ENCODE results near the gene ZG16. TPM values are rescaled to one million over a fixed set of nuclear protein-coding genes. Genes with fewer than 3 reads are reported as not detected.

ZG16 gene
- polyA plus RNA-seq, 3 donors = not detected

DNA sequence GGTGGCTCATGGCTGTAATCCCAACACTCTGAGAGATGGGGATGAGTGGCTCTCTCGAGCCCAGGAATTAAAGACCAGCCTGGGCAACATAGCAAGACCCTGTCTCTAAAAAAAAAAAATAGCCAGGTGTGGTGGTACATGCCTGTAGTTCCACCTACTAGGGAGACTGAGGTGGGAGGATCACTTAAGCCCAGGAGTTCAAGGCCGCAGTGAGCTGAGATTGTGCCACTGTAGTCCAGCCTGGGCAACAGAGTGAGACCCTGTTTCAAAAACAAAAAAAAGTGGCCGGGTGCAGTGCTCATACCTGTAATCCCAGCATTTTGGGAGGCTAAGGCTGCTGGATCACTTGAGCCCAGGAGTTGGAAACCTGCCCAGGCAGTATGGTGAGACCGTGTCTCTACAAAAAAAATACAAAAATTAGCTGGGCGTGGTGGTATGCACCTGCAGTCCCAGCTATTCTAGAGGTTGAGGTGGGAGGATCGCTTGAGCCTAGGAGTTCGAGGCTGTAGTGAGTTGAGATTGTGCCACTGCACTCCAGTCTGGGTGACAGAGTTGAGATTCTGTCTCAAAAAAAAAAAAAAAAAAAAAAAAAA lies 35.3 kb upstream of the ZG16 start:
- Mint-ChIP-seq H3K27ac (peak overlapping the region in 3 of 7 donors; percentile 71 to 82 (median 78)), H3K4me1 (peaks cover 84% of the 10 kb centered on the region), H3K9me3 (peaks cover 0 to 7% (median 0%) of the 10 kb centered on the region in 7 donors), H3K4me3 (no peak overlapping the region), H3K27me3 (ENCODE audit: low read depth in 3 of 3) (peaks cover 0 to 13% (median 3%) of the 10 kb centered on the region in 3 donors), H3K36me3 (peaks cover 31 to 41% of the 10 kb centered on the region in 2 donors)
- H3K9me3 ChIP-seq (replicated peaks in 1 of 2; ENCODE audit: control insufficient read depth in 1 of 2, insufficient read depth in 1 of 2, low read length in 2 of 2) = no peaks in the 10 kb centered on the region
- H3K36me3 ChIP-seq (replicated peaks in 1 of 2; ENCODE audit: control insufficient read depth in 1 of 2, insufficient read depth in 2 of 2, low read length in 2 of 2) = peaks cover 11 to 31% of the 10 kb centered on the region in 2 donors
- TF ChIP-seq, protein P1, sequence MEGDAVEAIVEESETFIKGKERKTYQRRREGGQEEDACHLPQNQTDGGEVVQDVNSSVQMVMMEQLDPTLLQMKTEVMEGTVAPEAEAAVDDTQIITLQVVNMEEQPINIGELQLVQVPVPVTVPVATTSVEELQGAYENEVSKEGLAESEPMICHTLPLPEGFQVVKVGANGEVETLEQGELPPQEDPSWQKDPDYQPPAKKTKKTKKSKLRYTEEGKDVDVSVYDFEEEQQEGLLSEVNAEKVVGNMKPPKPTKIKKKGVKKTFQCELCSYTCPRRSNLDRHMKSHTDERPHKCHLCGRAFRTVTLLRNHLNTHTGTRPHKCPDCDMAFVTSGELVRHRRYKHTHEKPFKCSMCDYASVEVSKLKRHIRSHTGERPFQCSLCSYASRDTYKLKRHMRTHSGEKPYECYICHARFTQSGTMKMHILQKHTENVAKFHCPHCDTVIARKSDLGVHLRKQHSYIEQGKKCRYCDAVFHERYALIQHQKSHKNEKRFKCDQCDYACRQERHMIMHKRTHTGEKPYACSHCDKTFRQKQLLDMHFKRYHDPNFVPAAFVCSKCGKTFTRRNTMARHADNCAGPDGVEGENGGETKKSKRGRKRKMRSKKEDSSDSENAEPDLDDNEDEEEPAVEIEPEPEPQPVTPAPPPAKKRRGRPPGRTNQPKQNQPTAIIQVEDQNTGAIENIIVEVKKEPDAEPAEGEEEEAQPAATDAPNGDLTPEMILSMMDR (IDR thresholded peaks at IDR 0.05) = no peak
- peak overlapping the region in 1 of 3 experiments; percentile 92 for H3K4me3 ChIP-seq (replicated peaks in 1 of 3; ENCODE audit: low read depth in 2 of 3, low read length in 3 of 3)
- no peak overlapping the region for H3K27ac ChIP-seq (ENCODE audit: low read depth in 1 of 2, low read length in 2 of 2)
- peaks cover 39% of the 10 kb centered on the region for H3K79me2 ChIP-seq (ENCODE audit: insufficient read depth, low read length)
- H3K9ac ChIP-seq (ENCODE audit: insufficient read depth, low read length, poor library complexity, severe bottlenecking) = no peak overlapping the region
- WGBS (ENCODE audit: insufficient coverage) = 87% methylated on average over 3 of the region's 7 CpGs
- peaks cover 68 to 95% of the 10 kb centered on the region in 2 donors for H3K4me1 ChIP-seq (ENCODE audit: control insufficient read depth in 1 of 2, insufficient read depth in 2 of 2, low read length in 2 of 2)
- peaks cover 47% of the 10 kb centered on the region for H4K20me1 ChIP-seq (ENCODE audit: insufficient read depth, low read length)
- intact Hi-C loops (cut with micrococcal nuclease) = loop anchor here in 1 of 2 donors (5.0 kb wide), 1 partner anchor 45 kb away; no protein-coding TSS in a partner anchor
- H2AFZ ChIP-seq (ENCODE audit: insufficient read depth, low read depth, low read length, poor library complexity, severe bottlenecking) = no peak overlapping the region
- peak overlapping the region; percentile 78 for H3K4me2 ChIP-seq (replicated peaks; ENCODE audit: extremely low read depth, low read length, poor library complexity, severe bottlenecking)
- no peak for DNase-seq
- H3K27me3 ChIP-seq (ENCODE audit: control insufficient read depth in 2 of 2, insufficient read depth in 2 of 2, low read length in 2 of 2) = no peaks in the 10 kb centered on the region

DNA sequence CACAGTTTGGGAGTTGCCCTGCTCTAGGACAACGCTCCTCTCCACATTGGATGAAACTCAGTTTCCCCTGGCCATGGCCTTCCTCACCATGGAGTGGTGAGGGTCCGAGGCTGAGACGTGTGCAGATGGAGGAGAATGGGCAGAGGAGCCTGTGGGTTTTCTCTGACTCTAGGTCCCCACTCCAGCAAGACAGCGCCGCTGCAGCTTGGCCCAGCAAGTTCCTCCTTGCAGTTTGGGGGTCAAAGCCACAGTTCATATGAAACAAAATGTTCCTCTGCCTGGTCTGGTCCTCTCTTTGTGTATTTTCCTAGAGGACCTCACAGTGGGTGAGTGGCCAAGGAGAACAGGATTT lies 34.6 kb upstream of the ZG16 start:
- DNase-seq = no peak
- H3K9me3 Mint-ChIP-seq = peaks cover 0 to 7% (median 0%) of the 10 kb centered on the region in 7 donors
- 7% methylated on average over 2 of the region's 5 CpGs for whole genome bisulfite sequencing (ENCODE audit: insufficient coverage)
- peaks cover 31 to 41% of the 10 kb centered on the region in 2 donors for H3K36me3 Mint-ChIP-seq
- H3K27me3 Mint-ChIP-seq (ENCODE audit: low read depth in 3 of 3) = peaks cover 0 to 9% (median 3%) of the 10 kb centered on the region in 3 donors
- peak overlapping the region; percentile 45 to 54 for H3K4me3 Mint-ChIP-seq
- Histone ChIP-seq H3K9ac (ENCODE audit: insufficient read depth, low read length, poor library complexity, severe bottlenecking) (no peak overlapping the region), H3K27ac (ENCODE audit: low read depth in 1 of 2, low read length in 2 of 2) (peak overlapping the region in 1 of 2 donors; percentile 97), H3K4me2 (replicated peaks; ENCODE audit: extremely low read depth, low read length, poor library complexity, severe bottlenecking) (peak overlapping the region; percentile 78), H2AFZ (ENCODE audit: insufficient read depth, low read depth, low read length, poor library complexity, severe bottlenecking) (no peak overlapping the region), H3K9me3 (replicated peaks in 1 of 2; ENCODE audit: control insufficient read depth in 1 of 2, insufficient read depth in 1 of 2, low read length in 2 of 2) (no peaks in the 10 kb centered on the region), H3K36me3 (replicated peaks in 1 of 2; ENCODE audit: control insufficient read depth in 1 of 2, insufficient read depth in 2 of 2, low read length in 2 of 2) (peaks cover 11 to 31% of the 10 kb centered on the region in 2 donors), H3K79me2 (ENCODE audit: insufficient read depth, low read length) (peaks cover 39% of the 10 kb centered on the region), H3K4me1 (ENCODE audit: control insufficient read depth in 1 of 2, insufficient read depth in 2 of 2, low read length in 2 of 2) (peaks cover 65 to 89% of the 10 kb centered on the region in 2 donors), H3K27me3 (ENCODE audit: control insufficient read depth in 2 of 2, insufficient read depth in 2 of 2, low read length in 2 of 2) (no peaks in the 10 kb centered on the region), H3K4me3 (replicated peaks in 1 of 3; ENCODE audit: low read depth in 2 of 3, low read length in 3 of 3) (peak overlapping the region in 1 of 3 experiments; percentile 92), H4K20me1 (ENCODE audit: insufficient read depth, low read length) (peaks cover 47% of the 10 kb centered on the region)
- TF ChIP-seq, protein P1 (IDR thresholded peaks at IDR 0.05) = no peak
- H3K4me1 Mint-ChIP-seq = peaks cover 80% of the 10 kb centered on the region
- intact Hi-C loops (cut with micrococcal nuclease) = loop anchor here in 1 of 2 donors (5.0 kb wide), 1 partner anchor 44 kb away; no protein-coding TSS in a partner anchor
- peak overlapping the region in 6 of 7 donors; percentile 53 to 84 (median 79) for H3K27ac Mint-ChIP-seq

Data from CD14-positive monocyte (primary cell).